Loucy (cell line): ENCODE results near the gene NSD1.

Experiments
- H2AFZ ChIP-seq: fragments of 200-600 bp; sonication (generic); 2 replicates; pipeline ENCODE4 v1.6.0; 2016; ENCODE audit warnings: antibody characterized with exemption, mild to moderate bottlenecking, low read length, moderate library complexity
- H3F3A ChIP-seq: fragments of 200-600 bp; 2 replicates; pipeline ENCODE4 v1.6.0; 2016; ENCODE audit warnings: antibody characterized with exemption, low read depth, mild to moderate bottlenecking
- H3K27me3 ChIP-seq: fragments of 200-600 bp; sonication (generic); 2 replicates; pipeline ENCODE4 v1.6.1; 2014; ENCODE audit warnings: low read length, mild to moderate bottlenecking; ENCODE audit not compliant: insufficient read depth, poor library complexity, severe bottlenecking
- H3K36me3 ChIP-seq: fragments of 200-600 bp; sonication (generic); 2 replicates; pipeline ENCODE4 v1.6.1; 2016; ENCODE audit warnings: low read length; ENCODE audit not compliant: insufficient read depth
- H3K4me1 ChIP-seq: fragments of 200-600 bp; sonication (generic); 2 replicates; pipeline ENCODE4 v1.5.1; 2014; ENCODE audit warnings: low read length, mild to moderate bottlenecking; ENCODE audit not compliant: insufficient read depth, poor library complexity, severe bottlenecking
- H3K4me2 ChIP-seq: fragments of 200-600 bp; sonication (generic); 2 replicates; pipeline ENCODE4 v1.6.0; 2014; ENCODE audit warnings: antibody characterized with exemption, low read length, low read depth, mild to moderate bottlenecking; ENCODE audit not compliant: poor library complexity, severe bottlenecking
- H3K4me3 ChIP-seq: fragments of 200-600 bp; sonication (generic); 2 replicates; pipeline ENCODE4 v1.5.1; 2014; ENCODE audit warnings: low read length, mild to moderate bottlenecking, mixed read lengths; ENCODE audit not compliant: poor library complexity, severe bottlenecking
- H3K79me2 ChIP-seq: fragments of 200-600 bp; sonication (generic); 2 replicates; pipeline ENCODE4 v1.6.1; 2014; ENCODE audit warnings: low read length; ENCODE audit not compliant: insufficient read depth
- H3K9ac ChIP-seq: fragments of 200-600 bp; sonication (generic); 2 replicates; pipeline ENCODE4 v1.6.0; 2014; ENCODE audit warnings: mild to moderate bottlenecking, low read depth, low read length, moderate library complexity; ENCODE audit not compliant: poor library complexity, severe bottlenecking
- H3K9me2 ChIP-seq: fragments of 200-600 bp; sonication (generic); replicated peaks from 2 replicates; pipeline ENCODE4 v1.6.1; 2016; ENCODE audit warnings: low read depth, low read length, mixed read lengths
- H3K9me3 ChIP-seq: fragments of 200-600 bp; sonication (generic); 2 replicates; pipeline ENCODE4 v1.6.1; 2014; ENCODE audit warnings: mild to moderate bottlenecking, antibody characterized with exemption, low read length, low read depth; ENCODE audit not compliant: insufficient read depth
- H4K20me1 ChIP-seq: fragments of 200-600 bp; sonication (generic); 2 replicates; pipeline ENCODE4 v1.6.0; 2014; ENCODE audit warnings: antibody characterized with exemption, low read length, mild to moderate bottlenecking; ENCODE audit not compliant: insufficient read depth, poor library complexity, severe bottlenecking
- CTCF ChIP-seq: fragments of 200-600 bp; sonication (generic); conservative IDR thresholded peaks from 2 replicates; pipeline ENCODE4 v1.5.1; 2014; ENCODE audit warnings: mild to moderate bottlenecking, antibody characterized with exemption, low read length
- EZH2phosphoT487 ChIP-seq: fragments of 200-600 bp; IDR thresholded peaks from 2 replicates; pipeline ENCODE4 v1.6.1; 2018; ENCODE audit warnings: antibody characterized with exemption, mild to moderate bottlenecking, moderate library complexity, borderline replicate concordance

NSD1 gene

GRCh38 chr5:177309351-177310191, 176.0 kb downstream of the NSD1 start:
- Histone ChIP-seq H3K9me3 (no peaks in the 10 kb centered on the region), H3K9me2 (no peaks in the 10 kb centered on the region), H3K27me3 (no peaks in the 10 kb centered on the region), H4K20me1 (peaks cover 19% of the 10 kb centered on the region), H3F3A (no peaks in the 10 kb centered on the region), H3K79me2 (peaks cover 60% of the 10 kb centered on the region), H2AFZ (no peak overlapping the region), H3K9ac (peak overlapping the region; percentile 32), H3K4me3 (peak overlapping the region; percentile 83), H3K4me2 (peak overlapping the region; percentile 85), H3K4me1 (peaks cover 17% of the 10 kb centered on the region), H3K36me3 (no peaks in the 10 kb centered on the region; the same call in 1 of the 2 replicates)
- no peak for TF ChIP-seq EZH2phosphoT487
- peak; percentile 65 for TF ChIP-seq CTCF

DNA sequence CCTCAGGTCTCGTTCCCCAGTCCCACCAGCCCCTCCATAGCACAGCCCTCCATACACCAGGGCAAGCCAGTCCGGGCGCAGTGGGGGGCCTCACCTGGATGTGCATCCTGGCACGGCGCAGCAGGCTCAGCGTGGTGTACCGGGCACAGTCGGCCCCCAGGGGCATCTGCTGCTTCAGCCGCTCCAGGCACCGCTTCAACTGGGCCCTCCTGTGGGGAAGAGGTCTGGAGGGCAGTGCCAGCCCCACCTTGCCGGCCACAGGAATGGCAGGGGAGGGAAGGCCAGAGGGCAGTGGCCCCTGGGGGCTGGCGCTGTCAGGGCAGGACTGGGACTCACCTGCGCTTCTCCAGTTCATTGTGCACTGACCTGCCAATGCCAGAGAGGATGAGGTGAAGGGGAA, 176.8 kb downstream of the NSD1 start:
- peak overlapping the region; percentile 89 for H3K9ac ChIP-seq

DNA sequence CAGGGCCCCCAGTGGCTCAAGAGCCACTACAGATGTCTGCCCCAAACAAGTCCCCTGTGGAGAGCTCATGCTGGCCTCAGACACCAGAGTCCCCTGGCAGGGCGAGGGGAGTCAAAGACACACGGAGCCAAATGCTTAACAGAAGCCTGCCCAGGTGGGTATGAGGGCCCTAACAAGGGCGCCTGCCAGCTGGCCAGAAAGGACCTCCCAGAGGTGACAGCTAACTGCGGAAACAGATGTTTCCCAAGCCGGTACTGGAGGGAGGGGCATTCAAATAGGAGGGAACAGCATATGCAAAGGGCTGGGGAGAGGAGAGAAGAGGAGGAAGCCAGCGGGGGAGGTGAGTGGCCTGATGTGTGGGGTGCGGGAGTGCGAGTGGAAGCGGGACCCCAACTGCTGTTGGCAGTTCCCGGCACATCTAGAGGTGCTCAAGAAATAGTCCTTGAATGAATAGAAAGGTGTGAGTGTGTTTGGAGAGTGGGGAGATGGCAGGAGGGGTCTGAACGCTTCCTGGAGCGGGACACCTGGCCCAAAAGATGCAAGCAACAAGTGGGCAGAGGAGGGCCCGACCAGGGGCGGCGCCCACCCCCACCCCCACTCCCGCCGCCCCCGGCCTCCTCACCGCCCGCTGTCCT, 177.3 kb downstream of the NSD1 start:
- Histone ChIP-seq H3K79me2 (peaks cover 48% of the 10 kb centered on the region), H3K9ac (peak overlapping the region; percentile 89), H3K4me2 (peak overlapping the region; percentile 85), H3K27me3 (no peaks in the 10 kb centered on the region), H3F3A (no peaks in the 10 kb centered on the region), H4K20me1 (peaks cover 19% of the 10 kb centered on the region), H3K9me3 (no peaks in the 10 kb centered on the region), H3K4me3 (peak overlapping the region; percentile 83), H3K36me3 (no peaks in the 10 kb centered on the region; the same call in 1 of the 2 replicates), H3K4me1 (peaks cover 17% of the 10 kb centered on the region), H2AFZ (no peak overlapping the region), H3K9me2 (no peaks in the 10 kb centered on the region)
- TF ChIP-seq EZH2phosphoT487 (no peak), CTCF (no peak)

More for the DNA sequence above, 176.8 kb downstream of the NSD1 start:
- Histone ChIP-seq H2AFZ (no peak overlapping the region), H3K4me1 (peaks cover 17% of the 10 kb centered on the region), H4K20me1 (peaks cover 19% of the 10 kb centered on the region), H3K79me2 (peaks cover 53% of the 10 kb centered on the region), H3K27me3 (no peaks in the 10 kb centered on the region), H3K9me2 (no peaks in the 10 kb centered on the region), H3F3A (no peaks in the 10 kb centered on the region), H3K9me3 (no peaks in the 10 kb centered on the region), H3K4me3 (peak overlapping the region; percentile 83), H3K4me2 (peak overlapping the region; percentile 85), H3K36me3 (no peaks in the 10 kb centered on the region; the same call in 1 of the 2 replicates)
- no peak for TF ChIP-seq CTCF
- no peak for TF ChIP-seq EZH2phosphoT487
